ACHN (cell line): ENCODE results near the gene PMVK.
"Not testable (repeated sequence)": the region's sequence is repeated elsewhere in the genome, so short reads cannot be mapped to it uniquely, and the experiment has no call there.

Source experiments
- DNase-seq: peaks from one replicate; pipeline ENCODE4 v3.0.0-alpha.2; 2015
- in situ Hi-C: cut with HindIII; loops from 2 replicates; pipeline ENCODE4 v1.10.0; 2017; ENCODE audit warnings: low sequenced_read_pairs, low pct_ligation_motif_present, low pct_unique_long_range_greater_than_20kb

Gene PMVK

GRCh38 chr1:154936555-154937084, at the start of gene PMVK:
TSS of gene PMVK (minus strand) at chr1:154936719. CDS start at chr1:154936685, 34 bp downstream.
- in situ Hi-C loops, result no loop called here

GRCh38 chr1:154983776-154984466, 47.4 kb upstream of the PMVK start:
- no peak for DNase-seq
- in situ Hi-C loops, result no loop called here

More at GRCh38 chr1:154936555-154937084, at the start of gene PMVK:
- DNase-seq, result peak; percentile 96

GRCh38 chr1:154982897-154983648, 46.6 kb upstream of the PMVK start, which contains the start of gene FLAD1:
TSS of gene FLAD1 (plus strand) at chr1:154983344. CDS start at chr1:154983695, 351 bp downstream.
- peak; percentile 100 for DNase-seq
- in situ Hi-C loops, result no loop called here

GRCh38 chr1:154982341-154982740, 45.8 kb upstream of the PMVK start:
- DNase-seq, result no peak
- in situ Hi-C loops, result no loop called here

- DNase-seq, result no peak
- in situ Hi-C loops, result no loop called here
These were observed 41.8 kb upstream of the PMVK start for GRCh38 chr1:154978360-154978759.

- DNase-seq, in situ Hi-C loops: not testable (repeated sequence)
These were observed 41.2 kb upstream of the PMVK start for GRCh38 chr1:154977762-154978161.

- in situ Hi-C loops, result no loop called here
These were observed 39.0 kb upstream of the PMVK start for GRCh38 chr1:154975409-154976059.

GRCh38 chr1:154974808-154975408, 38.4 kb upstream of the PMVK start:
- DNase-seq, result peak; percentile 97
- in situ Hi-C loops, result no loop called here

More at GRCh38 chr1:154975409-154976059, 39.0 kb upstream of the PMVK start:
- DNase-seq, result peak; percentile 75

- in situ Hi-C loops, result no loop called here
- DNase-seq, result peak; percentile 100
These were observed 37.7 kb upstream of the PMVK start, which contains the start of gene CKS1B for GRCh38 chr1:154974102-154974807. TSS of gene CKS1B (plus strand) at chr1:154974681. CDS start at chr1:154974746, 65 bp downstream.

- peak; percentile 99 for DNase-seq
- in situ Hi-C loops, result no loop called here
These were observed 37.0 kb upstream of the PMVK start for GRCh38 chr1:154973344-154974101.

GRCh38 chr1:154972517-154973343, 36.2 kb upstream of the PMVK start:
- in situ Hi-C loops, result no loop called here

GRCh38 chr1:154972213-154972516, 35.6 kb upstream of the PMVK start:
- no peak for DNase-seq
- in situ Hi-C loops, result no loop called here

More at GRCh38 chr1:154972517-154973343, 36.2 kb upstream of the PMVK start:
- peak; percentile 99 for DNase-seq

- in situ Hi-C loops, result no loop called here
- DNase-seq, result no peak
These were observed 35.0 kb upstream of the PMVK start for GRCh38 chr1:154971341-154971998.

GRCh38 chr1:154970631-154971340, 34.3 kb upstream of the PMVK start, which contains the start of gene SHC1:
TSS of gene SHC1 (minus strand) at chr1:154970747. CDS start at chr1:154970526, 221 bp downstream.
- DNase-seq, result peak; percentile 97

GRCh38 chr1:154969860-154970452, 33.4 kb upstream of the PMVK start:
- no peak for DNase-seq
- in situ Hi-C loops, result no loop called here

More at GRCh38 chr1:154970631-154971340, 34.3 kb upstream of the PMVK start, which contains the start of gene SHC1:
- in situ Hi-C loops, result no loop called here
